HG02759 (cell line): Measurements from ENCODE around the gene DPAGT1.
"Not testable (repeated sequence)": the region's sequence is repeated elsewhere in the genome, so short reads cannot be mapped to it uniquely, and the experiment has no call there.

Experiments used
- ATAC-seq: cut with Tn5 transposase; IDR thresholded peaks from one replicate; pipeline ENCODE4 v1.9.1; 2021; ENCODE audit warnings: mild to moderate bottlenecking, moderate library complexity; ENCODE audit not compliant: unreplicated experiment

DPAGT1 gene

GRCh38 chr11:119116235-119116594 lies 14.6 kb upstream of the DPAGT1 start:
- no peak for ATAC-seq

- ATAC-seq = no peak
These were observed 14.0 kb upstream of the DPAGT1 start for GRCh38 chr11:119115484-119116234.

GRCh38 chr11:119114351-119114750 lies 12.7 kb upstream of the DPAGT1 start:
- ATAC-seq = no peak

- ATAC-seq = no peak
These were observed 12.1 kb upstream of the DPAGT1 start for GRCh38 chr11:119113716-119114115.

GRCh38 chr11:119112314-119113020 lies 10.8 kb upstream of the DPAGT1 start:
- no peak for ATAC-seq

GRCh38 chr11:119111361-119111925 lies 9.8 kb upstream of the DPAGT1 start:
- no peak for ATAC-seq

GRCh38 chr11:119110439-119110838 lies 8.8 kb upstream of the DPAGT1 start:
- no peak for ATAC-seq

GRCh38 chr11:119109843-119110242 lies 8.2 kb upstream of the DPAGT1 start:
- no peak for ATAC-seq

- no peak for ATAC-seq
These were observed 7.2 kb upstream of the DPAGT1 start for GRCh38 chr11:119108857-119109221.

- ATAC-seq = no peak
These were observed 6.6 kb upstream of the DPAGT1 start for GRCh38 chr11:119108146-119108856.

- ATAC-seq = peak; percentile 29
These were observed 6.0 kb upstream of the DPAGT1 start for GRCh38 chr11:119107538-119108145.

GRCh38 chr11:119106564-119107537 lies 5.2 kb upstream of the DPAGT1 start, which contains the start of gene C2CD2L:
Gene C2CD2L, plus strand, starts transcription at chr11:119107344. Its CDS starts 398 bp downstream, at chr11:119107742.
- peak; percentile 83 for ATAC-seq

GRCh38 chr11:119103793-119104192 lies 2.1 kb upstream of the DPAGT1 start:
- no peak for ATAC-seq

- ATAC-seq = not testable (repeated sequence)
These were observed 1.6 kb upstream of the DPAGT1 start for GRCh38 chr11:119103161-119103664.

- ATAC-seq = peak; percentile 21
These were observed 477 bp downstream of the DPAGT1 start for GRCh38 chr11:119100994-119101758.

GRCh38 chr11:119100246-119100970 lies 1.2 kb downstream of the DPAGT1 start:
- no peak for ATAC-seq

GRCh38 chr11:119099711-119100110 lies 1.9 kb downstream of the DPAGT1 start:
- no peak for ATAC-seq
